WTC11 (cell line): ENCODE results near the gene MAN2B2. TPM values are rescaled to one million over a fixed set of nuclear protein-coding genes. Genes with fewer than 3 reads are reported as not detected.

Source experiments
- ATAC-seq: fragments of 200-7000 bp; cut with Tn5 transposase; 2 replicates; pipeline ENCODE4 v1.10.0; 2021; ENCODE audit warnings: mild to moderate bottlenecking, moderate library complexity
- CTCF ChIA-PET: fragments of 300-600 bp; sonication (Branson Sonifier 250); formaldehyde crosslinking; loops from one replicate; lab custom pipeline; 2021; ENCODE audit warnings: antibody characterized with exemption; lab: Charles Lee
- POLR2A ChIA-PET: fragments of 350-600 bp; sonication (Branson Sonifier 250); formaldehyde crosslinking; loops from one replicate; lab custom pipeline; 2021; ENCODE audit warnings: antibody characterized with exemption; lab: Charles Lee
- DNase-seq: peaks from one replicate; pipeline ENCODE4 v3.0.0; 2021; ENCODE audit warnings: low spot score
- H3K27ac Mint-ChIP-seq: 2 replicates; pipeline ENCODE4 v1.8.0; 2021; ENCODE audit warnings: mixed read lengths
- H3K27me3 Mint-ChIP-seq: 2 replicates; pipeline ENCODE4 v1.8.0; 2021; ENCODE audit warnings: low read depth, mild to moderate bottlenecking, moderate library complexity, mixed read lengths
- H3K36me3 Mint-ChIP-seq: 2 replicates; pipeline ENCODE4 v1.8.0; 2021; ENCODE audit warnings: mixed read lengths
- H3K4me1 Mint-ChIP-seq: 2 replicates; pipeline ENCODE4 v1.8.0; 2022; ENCODE audit warnings: mixed read lengths
- H3K4me3 Mint-ChIP-seq: 2 replicates; pipeline ENCODE4 v1.8.0; 2021; ENCODE audit warnings: mild to moderate bottlenecking, moderate library complexity, mixed read lengths
- H3K9me3 Mint-ChIP-seq: 2 replicates; pipeline ENCODE4 v1.8.0; 2021; ENCODE audit warnings: mixed read lengths
- CBFB ChIP-seq: sonication (generic); formaldehyde crosslinking; IDR thresholded peaks from 2 replicates; pipeline ENCODE4 v1.8.1; 2022; ENCODE audit warnings: mild to moderate bottlenecking, low read depth, missing genetic modification reagents
- ETV6 ChIP-seq: sonication (generic); formaldehyde crosslinking; IDR thresholded peaks from 2 replicates; pipeline ENCODE4 v1.8.1; 2022; ENCODE audit warnings: mild to moderate bottlenecking, missing genetic modification reagents
- FOXK1 ChIP-seq: sonication (generic); formaldehyde crosslinking; IDR thresholded peaks from 2 replicates; pipeline ENCODE4 v1.8.0; 2022; ENCODE audit warnings: mild to moderate bottlenecking, moderate library complexity, missing genetic modification reagents
- JUN ChIP-seq: sonication (generic); formaldehyde crosslinking; IDR thresholded peaks from 2 replicates; pipeline ENCODE4 v1.8.0; 2023; ENCODE audit warnings: mild to moderate bottlenecking, missing genetic modification reagents
- NFYB ChIP-seq: sonication (generic); formaldehyde crosslinking; conservative IDR thresholded peaks from 2 replicates; pipeline ENCODE4 v1.8.0; 2022; ENCODE audit warnings: low read depth, missing genetic modification reagents
- NR1H2 ChIP-seq: sonication (generic); formaldehyde crosslinking; IDR thresholded peaks from 2 replicates; pipeline ENCODE4 v1.9.0; 2021; ENCODE audit warnings: mild to moderate bottlenecking, moderate library complexity, missing genetic modification reagents
- STAT6 ChIP-seq: sonication (generic); formaldehyde crosslinking; conservative IDR thresholded peaks from 2 replicates; pipeline ENCODE4 v1.8.1; 2023; ENCODE audit warnings: mild to moderate bottlenecking, low read depth, missing genetic modification reagents, moderate library complexity
- ZBTB21 ChIP-seq: sonication (generic); formaldehyde crosslinking; IDR thresholded peaks from 2 replicates; pipeline ENCODE4 v1.8.1; 2023; ENCODE audit warnings: mild to moderate bottlenecking, missing genetic modification reagents, borderline replicate concordance
- ZNF396 ChIP-seq: fragments of 250-450 bp; sonication (Bioruptor Pico); IDR thresholded peaks from 2 replicates; pipeline ENCODE4 v1.8.0; 2021; ENCODE audit warnings: mild to moderate bottlenecking, moderate library complexity, borderline replicate concordance
- ZNF671 ChIP-seq: fragments of 250-450 bp; sonication (Bioruptor Pico); IDR thresholded peaks from 2 replicates; pipeline ENCODE4 v1.8.0; 2021; ENCODE audit warnings: mild to moderate bottlenecking
- ZSCAN18 ChIP-seq: fragments of 250-450 bp; sonication (Bioruptor Pico); IDR thresholded peaks from 2 replicates; pipeline ENCODE4 v2.1.2; 2022; ENCODE audit warnings: mild to moderate bottlenecking, moderate library complexity
- total RNA-seq: library from RNA; stranded (reverse); gene quantifications from 3 replicates; pipeline ENCODE4 v1.2.3, GENCODE V29; 2021
- TF ChIP-seq, protein P1 (sequence below): sonication (generic); formaldehyde crosslinking; IDR thresholded peaks from 2 replicates; pipeline ENCODE4 v1.8.1; 2022; ENCODE audit warnings: mild to moderate bottlenecking, missing genetic modification reagents, moderate library complexity, borderline replicate concordance
- TF ChIP-seq, protein P2 (sequence below): sonication (generic); formaldehyde crosslinking; IDR thresholded peaks from 2 replicates; pipeline ENCODE4 v1.8.0; 2023; ENCODE audit warnings: mild to moderate bottlenecking, missing genetic modification reagents
- TF ChIP-seq, protein P3 (sequence below): sonication (generic); formaldehyde crosslinking; IDR thresholded peaks from 2 replicates; pipeline ENCODE4 v1.8.0; 2022; ENCODE audit warnings: mild to moderate bottlenecking, missing genetic modification reagents
- TF ChIP-seq, protein P4 (sequence below): sonication (generic); formaldehyde crosslinking; IDR thresholded peaks from 2 replicates; pipeline ENCODE4 v1.8.1; 2023; ENCODE audit warnings: mild to moderate bottlenecking, missing genetic modification reagents, moderate library complexity

The MAN2B2 gene
- total RNA-seq, 1 experiment from 2014 or later, result 6.3 TPM

GRCh38 chr4:6530301-6530700, 44.7 kb upstream of the MAN2B2 start:
- Mint-ChIP-seq H3K36me3 (no peaks in the 10 kb centered on the region), H3K27me3 (no peaks in the 10 kb centered on the region; the same call in 1 of the 2 replicates), H3K4me3 (no peak overlapping the region), H3K9me3 (no peaks in the 10 kb centered on the region), H3K27ac (no peak overlapping the region)
- POLR2A ChIA-PET, result no interaction called here
- no peak for DNase-seq
- ATAC-seq, result no peak
- CTCF ChIA-PET, result interaction anchor here (1.6 kb wide), 1 partner anchor 16 kb away, joined by 8 read pairs; no protein-coding TSS in a partner anchor
- TF ChIP-seq STAT6 (CRISPR knock-in tag) (no peak), ZNF396 (CRISPR knock-in tag) (no peak), JUN (CRISPR knock-in tag) (no peak), NFYB (CRISPR knock-in tag) (no peak), NR1H2 (CRISPR knock-in tag) (no peak), ZBTB21 (no peak), ZSCAN18 (CRISPR knock-in tag) (no peak), ZNF671 (CRISPR knock-in tag) (no peak), FOXK1 (CRISPR knock-in tag) (no peak), CBFB (CRISPR knock-in tag) (no peak), ETV6 (CRISPR knock-in tag) (no peak)
- TF ChIP-seq, protein P1, sequence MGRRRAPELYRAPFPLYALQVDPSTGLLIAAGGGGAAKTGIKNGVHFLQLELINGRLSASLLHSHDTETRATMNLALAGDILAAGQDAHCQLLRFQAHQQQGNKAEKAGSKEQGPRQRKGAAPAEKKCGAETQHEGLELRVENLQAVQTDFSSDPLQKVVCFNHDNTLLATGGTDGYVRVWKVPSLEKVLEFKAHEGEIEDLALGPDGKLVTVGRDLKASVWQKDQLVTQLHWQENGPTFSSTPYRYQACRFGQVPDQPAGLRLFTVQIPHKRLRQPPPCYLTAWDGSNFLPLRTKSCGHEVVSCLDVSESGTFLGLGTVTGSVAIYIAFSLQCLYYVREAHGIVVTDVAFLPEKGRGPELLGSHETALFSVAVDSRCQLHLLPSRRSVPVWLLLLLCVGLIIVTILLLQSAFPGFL (CRISPR knock-in tag), result no peak
- TF ChIP-seq, protein P2, sequence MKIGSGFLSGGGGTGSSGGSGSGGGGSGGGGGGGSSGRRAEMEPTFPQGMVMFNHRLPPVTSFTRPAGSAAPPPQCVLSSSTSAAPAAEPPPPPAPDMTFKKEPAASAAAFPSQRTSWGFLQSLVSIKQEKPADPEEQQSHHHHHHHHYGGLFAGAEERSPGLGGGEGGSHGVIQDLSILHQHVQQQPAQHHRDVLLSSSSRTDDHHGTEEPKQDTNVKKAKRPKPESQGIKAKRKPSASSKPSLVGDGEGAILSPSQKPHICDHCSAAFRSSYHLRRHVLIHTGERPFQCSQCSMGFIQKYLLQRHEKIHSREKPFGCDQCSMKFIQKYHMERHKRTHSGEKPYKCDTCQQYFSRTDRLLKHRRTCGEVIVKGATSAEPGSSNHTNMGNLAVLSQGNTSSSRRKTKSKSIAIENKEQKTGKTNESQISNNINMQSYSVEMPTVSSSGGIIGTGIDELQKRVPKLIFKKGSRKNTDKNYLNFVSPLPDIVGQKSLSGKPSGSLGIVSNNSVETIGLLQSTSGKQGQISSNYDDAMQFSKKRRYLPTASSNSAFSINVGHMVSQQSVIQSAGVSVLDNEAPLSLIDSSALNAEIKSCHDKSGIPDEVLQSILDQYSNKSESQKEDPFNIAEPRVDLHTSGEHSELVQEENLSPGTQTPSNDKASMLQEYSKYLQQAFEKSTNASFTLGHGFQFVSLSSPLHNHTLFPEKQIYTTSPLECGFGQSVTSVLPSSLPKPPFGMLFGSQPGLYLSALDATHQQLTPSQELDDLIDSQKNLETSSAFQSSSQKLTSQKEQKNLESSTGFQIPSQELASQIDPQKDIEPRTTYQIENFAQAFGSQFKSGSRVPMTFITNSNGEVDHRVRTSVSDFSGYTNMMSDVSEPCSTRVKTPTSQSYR (CRISPR knock-in tag), result no peak
- TF ChIP-seq, protein P3, sequence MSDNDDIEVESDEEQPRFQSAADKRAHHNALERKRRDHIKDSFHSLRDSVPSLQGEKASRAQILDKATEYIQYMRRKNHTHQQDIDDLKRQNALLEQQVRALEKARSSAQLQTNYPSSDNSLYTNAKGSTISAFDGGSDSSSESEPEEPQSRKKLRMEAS (CRISPR knock-in tag), result no peak
- TF ChIP-seq, all 79 proteins: peak for 0
- peaks cover 26% of the 10 kb centered on the region for H3K4me1 Mint-ChIP-seq

- TF ChIP-seq, protein P4, sequence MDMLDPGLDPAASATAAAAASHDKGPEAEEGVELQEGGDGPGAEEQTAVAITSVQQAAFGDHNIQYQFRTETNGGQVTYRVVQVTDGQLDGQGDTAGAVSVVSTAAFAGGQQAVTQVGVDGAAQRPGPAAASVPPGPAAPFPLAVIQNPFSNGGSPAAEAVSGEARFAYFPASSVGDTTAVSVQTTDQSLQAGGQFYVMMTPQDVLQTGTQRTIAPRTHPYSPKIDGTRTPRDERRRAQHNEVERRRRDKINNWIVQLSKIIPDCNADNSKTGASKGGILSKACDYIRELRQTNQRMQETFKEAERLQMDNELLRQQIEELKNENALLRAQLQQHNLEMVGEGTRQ, result no peak
- no peak for TF ChIP-seq ZNF396 (CRISPR knock-in tag)
- Mint-ChIP-seq H3K4me3 (no peak overlapping the region), H3K27ac (no peak overlapping the region), H3K4me1 (peaks cover 24% of the 10 kb centered on the region), H3K9me3 (peaks cover 1% of the 10 kb centered on the region), H3K27me3 (no peaks in the 10 kb centered on the region; the same call in 1 of the 2 replicates), H3K36me3 (no peaks in the 10 kb centered on the region)
- POLR2A ChIA-PET, result no interaction called here
- CTCF ChIA-PET, result interaction anchor here (1.1 to 1.6 kb wide), 2 partner anchors 16 to 17 kb away, joined by 3 to 8 read pairs; no protein-coding TSS in a partner anchor
- ATAC-seq, result no peak
- no peak for DNase-seq
These were observed 44.0 kb upstream of the MAN2B2 start for GRCh38 chr4:6530964-6531363.
